Activated T-cell treated with anti-CD3 and anti-CD28 coated beads for 4 hours (primary cell): Measurements from ENCODE around the gene APEH.

Experiments used
- DNase-seq: peaks from one replicate; pipeline ENCODE4 v3.0.0-alpha.2; 2020

Gene APEH

GRCh38 chr3:49715611-49716121 lies 41.5 kb downstream of the APEH start:
- DNase-seq: no peak

- no peak for DNase-seq
These were observed 42.0 kb downstream of the APEH start for GRCh38 chr3:49716169-49716568.

GRCh38 chr3:49716691-49717210 lies 42.6 kb downstream of the APEH start:
- DNase-seq: no peak

- DNase-seq: no peak
These were observed 43.2 kb downstream of the APEH start for GRCh38 chr3:49717211-49717958.

DNA sequence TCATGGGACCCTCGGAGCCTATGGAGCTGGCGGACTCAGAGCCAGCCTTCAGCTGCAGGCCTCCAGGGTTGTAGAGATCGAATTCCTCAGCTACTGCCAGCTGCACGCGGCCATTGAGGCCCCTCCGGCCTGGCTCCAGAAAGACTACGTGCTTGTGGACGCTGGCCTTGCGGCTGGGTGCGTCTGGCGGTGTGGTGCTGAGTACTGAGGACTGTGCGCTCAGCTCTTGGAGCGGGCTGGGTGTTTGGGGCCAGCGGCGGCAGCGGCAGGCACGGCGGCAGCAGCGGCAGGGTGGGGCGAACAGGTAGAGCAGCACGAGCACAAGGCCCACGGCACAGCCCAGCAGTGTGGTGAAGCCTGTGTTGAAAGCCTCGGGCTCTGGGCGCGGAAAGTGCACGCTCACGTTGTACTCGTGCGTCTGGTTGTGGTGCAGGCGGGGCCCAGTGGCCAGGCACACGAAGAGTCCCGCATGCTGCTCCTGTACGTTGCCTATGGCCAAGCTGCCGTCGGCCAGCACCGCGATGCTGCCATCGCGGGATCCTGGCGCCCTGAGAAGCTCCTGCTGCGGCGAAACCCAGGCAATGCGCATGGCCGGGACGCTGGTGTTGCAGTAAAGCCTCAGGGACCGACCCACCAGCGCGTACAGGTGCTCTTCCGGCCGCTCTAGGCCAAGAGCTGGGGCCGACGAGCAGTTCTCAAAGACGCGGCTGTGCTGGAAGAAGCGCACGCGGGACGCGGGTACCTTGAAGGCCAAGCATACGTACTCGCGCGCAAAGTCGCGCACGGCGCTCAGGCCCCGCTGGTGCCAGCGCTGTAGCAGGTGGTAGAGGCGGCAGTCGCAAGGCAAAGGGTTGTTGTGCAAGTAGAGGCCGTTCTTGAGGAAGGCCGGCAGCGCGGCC lies 44.1 kb downstream of the APEH start:
- no peak for DNase-seq

GRCh38 chr3:49718858-49719213 lies 44.7 kb downstream of the APEH start:
- DNase-seq: no peak

DNA sequence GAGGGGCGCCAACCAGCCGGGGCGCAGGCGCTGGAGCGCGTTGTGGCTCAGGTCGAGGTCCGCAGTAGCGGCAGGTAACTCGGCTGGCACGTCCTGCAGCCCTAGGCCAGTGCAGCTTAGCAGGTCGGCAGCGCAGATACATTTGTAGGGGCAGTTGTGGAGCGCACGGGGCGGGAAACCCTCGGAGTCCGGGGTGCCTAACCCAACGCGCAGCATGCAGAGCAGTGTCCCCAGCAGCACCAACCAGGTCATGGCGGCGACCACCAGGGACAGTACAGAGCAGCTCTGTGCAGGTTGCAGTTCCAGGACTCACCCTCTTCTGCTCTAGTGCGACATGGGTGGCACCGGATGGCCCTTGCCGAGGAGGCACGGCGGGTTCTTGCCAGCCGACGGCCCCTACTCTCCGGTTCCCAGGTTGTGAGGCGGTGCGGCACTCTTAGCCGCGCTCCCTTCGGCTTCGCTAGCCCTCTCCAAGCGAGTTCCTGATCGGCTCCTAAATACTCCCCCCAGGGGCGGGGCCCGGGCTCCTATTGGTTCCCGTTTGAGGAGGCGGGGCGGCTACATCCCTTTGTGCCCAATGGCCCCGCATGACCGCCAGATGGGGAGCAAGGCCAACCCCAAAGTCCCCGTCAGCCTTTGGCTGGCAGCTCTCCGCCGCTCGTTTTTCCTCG lies 45.2 kb downstream of the APEH start, which contains the start of gene AMIGO3:
AMIGO3 (minus strand) TSS at position 471 of the 671 bp plus-strand sequence; CDS start at position 252, 219 bp downstream.
- peak; percentile 84 for DNase-seq

DNA sequence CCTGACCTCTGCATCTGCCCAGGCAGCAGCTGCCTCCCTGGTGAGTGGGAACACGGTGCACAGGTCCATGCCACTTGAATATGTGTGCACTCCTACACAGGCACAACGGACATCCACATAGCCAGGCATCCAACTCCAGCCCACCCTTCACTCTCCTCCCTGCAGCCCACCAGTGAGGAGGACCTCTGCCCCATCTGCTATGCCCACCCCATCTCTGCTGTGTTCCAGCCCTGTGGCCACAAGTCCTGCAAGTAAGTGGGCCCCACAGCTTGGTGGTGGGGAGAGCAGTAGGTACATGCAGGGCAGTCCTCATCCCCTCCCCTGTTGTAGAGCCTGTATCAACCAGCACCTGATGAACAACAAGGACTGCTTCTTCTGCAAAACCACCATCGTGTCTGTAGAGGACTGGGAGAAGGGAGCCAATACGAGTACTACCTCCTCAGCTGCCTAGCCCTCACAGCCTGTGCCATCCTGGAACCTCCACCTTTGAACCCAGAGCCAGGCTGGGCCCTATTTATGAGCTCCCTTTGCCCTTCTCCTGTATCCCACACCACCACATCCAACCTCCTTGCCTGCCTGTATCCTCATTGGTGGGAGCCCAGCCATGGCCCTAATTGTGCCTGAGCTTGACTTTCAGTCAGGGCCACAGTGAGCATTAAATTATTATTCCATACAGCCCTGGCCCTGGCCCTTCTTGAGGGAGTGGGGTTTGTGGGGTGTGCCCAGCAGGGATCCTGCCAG lies 46.9 kb downstream of the APEH start:
- no peak for DNase-seq

DNA sequence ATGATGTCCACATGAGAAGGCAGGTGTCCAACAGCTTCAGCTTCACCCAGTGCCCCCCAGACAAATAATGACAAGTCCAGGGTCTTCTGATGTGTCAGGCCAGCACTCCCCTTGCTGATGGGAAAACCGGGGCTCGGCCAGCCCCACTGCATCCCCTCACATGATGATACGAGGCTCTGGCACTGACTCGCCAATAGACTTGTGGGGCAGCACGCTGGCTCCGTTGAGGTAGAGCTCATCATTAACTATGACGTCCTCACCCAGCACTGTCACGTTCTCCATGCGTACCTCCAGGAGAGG lies 47.4 kb downstream of the APEH start:
- DNase-seq: no peak

- no peak for DNase-seq
These were observed 48.0 kb downstream of the APEH start for GRCh38 chr3:49721896-49722781.

DNA sequence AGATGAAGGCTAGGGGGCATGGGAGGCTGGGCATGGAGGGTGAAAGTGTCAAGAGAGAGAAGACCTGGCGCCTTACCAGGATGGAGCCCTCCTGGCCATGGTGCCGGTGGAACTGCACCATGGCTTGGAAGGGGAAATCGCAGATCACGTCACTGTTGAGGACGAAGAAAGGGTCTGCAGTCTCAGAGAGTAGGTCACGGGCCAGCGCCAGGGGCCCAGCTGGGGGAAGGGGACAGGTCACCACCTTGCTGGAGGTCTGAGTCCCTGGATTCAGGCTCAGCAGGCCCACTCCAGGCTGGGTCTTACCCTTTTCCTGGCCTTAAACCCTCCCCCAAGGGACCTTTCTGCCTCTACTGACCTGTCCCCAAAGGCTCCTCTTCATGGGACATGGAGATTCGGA lies 48.7 kb downstream of the APEH start:
- DNase-seq: no peak

DNA sequence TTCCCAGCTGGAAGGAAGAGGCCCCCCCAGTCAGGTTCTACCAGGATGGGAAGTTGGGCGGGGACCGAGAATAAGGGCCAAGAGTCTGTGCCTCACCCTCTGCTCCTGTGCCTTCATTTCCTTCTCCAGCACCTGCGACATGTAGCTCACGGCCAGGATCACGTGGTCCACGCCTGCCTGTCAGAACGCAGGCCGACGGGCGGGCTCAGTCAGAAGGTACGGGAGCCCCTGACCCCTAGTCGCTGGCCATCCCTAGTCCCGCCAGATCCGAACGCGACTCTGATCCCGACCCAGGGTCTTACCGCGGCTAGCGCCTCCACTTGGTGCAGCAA lies 49.1 kb downstream of the APEH start:
- peak; percentile 39 for DNase-seq

DNA sequence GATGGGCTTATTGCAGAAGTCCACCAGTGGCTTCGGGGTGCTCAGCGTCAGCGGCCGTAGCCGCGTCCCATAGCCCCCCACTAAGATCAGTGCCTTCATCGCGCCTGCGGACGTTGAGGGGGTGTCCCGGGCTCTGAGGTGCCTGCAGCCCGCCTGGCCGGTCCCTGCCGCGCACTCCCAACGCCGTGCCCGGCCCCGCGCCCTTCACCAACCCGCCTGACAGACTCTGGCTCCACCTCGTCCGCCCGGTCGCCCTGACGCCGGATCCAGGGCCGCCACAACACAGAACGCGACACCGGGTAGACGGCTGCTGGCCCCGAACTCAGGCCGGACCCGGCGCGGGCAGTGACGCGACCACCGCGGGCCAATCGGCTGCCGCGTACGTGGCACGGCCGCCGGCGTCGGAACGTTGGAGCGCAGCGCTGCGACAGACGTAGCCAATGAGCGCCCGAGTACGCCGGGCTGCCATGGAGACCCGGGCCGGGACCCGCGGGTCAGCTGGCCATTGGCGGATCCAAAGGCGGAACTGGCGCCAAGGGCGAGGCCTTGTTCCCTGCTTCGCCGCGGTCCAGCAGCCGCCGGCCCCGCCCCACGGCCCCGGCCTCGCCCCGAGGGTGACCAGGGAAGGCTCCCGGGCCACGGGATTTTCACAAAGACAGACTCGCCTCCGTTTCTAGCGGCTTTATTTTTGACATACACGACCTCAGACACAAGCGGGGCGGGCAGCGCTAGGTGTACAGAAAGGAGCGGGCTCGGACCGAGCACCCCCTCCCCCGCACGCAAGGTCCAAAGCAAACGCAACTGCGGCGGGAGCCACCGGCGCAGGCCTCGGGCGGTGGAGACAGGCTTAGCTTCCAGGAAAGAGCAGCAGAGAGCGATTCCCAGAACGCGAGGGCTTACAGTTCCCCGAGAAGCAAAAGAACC lies 49.7 kb downstream of the APEH start, which contains the start of gene GMPPB:
GMPPB (minus strand) TSS at position 324 of the 924 bp plus-strand sequence; CDS start at position 99, 225 bp downstream.
- DNase-seq: peak; percentile 76

- DNase-seq: no peak
These were observed 50.4 kb downstream of the APEH start for GRCh38 chr3:49724586-49724985.

GRCh38 chr3:49725906-49726681 lies 51.9 kb downstream of the APEH start:
- DNase-seq: no peak

- no peak for DNase-seq
These were observed 53.2 kb downstream of the APEH start for GRCh38 chr3:49727154-49727923.

DNA sequence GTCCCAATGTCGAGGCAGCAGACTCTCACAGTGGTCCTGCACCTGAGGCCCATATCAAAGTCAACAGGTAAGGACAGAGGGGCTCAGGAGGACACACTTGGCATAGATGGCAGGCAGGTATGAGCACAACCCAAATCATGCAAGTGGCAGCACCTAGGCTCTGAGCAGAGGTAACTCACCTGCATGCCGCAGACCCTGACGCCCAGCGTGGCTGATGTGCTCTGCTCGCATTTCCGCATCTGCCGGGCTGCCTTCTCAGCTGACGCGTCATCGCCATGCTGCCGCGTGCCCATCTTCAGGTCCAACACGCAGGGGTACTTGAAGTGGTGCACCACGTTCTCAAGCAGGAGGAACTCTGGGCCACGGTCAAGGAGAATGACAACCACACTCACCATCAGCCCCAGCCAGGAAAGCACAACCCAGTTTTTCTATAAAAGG lies 53.8 kb downstream of the APEH start:
- DNase-seq: no peak

- DNase-seq: no peak
These were observed 55.9 kb downstream of the APEH start for GRCh38 chr3:49729966-49730609.
